Measurements from ENCODE around the gene ID1. TPM values are rescaled to one million over a fixed set of nuclear protein-coding genes. Genes with fewer than 3 reads are reported as not detected.

ID1 gene
- total RNA-seq, 1 experiment from 2014 or later: 360 TPM

DNA sequence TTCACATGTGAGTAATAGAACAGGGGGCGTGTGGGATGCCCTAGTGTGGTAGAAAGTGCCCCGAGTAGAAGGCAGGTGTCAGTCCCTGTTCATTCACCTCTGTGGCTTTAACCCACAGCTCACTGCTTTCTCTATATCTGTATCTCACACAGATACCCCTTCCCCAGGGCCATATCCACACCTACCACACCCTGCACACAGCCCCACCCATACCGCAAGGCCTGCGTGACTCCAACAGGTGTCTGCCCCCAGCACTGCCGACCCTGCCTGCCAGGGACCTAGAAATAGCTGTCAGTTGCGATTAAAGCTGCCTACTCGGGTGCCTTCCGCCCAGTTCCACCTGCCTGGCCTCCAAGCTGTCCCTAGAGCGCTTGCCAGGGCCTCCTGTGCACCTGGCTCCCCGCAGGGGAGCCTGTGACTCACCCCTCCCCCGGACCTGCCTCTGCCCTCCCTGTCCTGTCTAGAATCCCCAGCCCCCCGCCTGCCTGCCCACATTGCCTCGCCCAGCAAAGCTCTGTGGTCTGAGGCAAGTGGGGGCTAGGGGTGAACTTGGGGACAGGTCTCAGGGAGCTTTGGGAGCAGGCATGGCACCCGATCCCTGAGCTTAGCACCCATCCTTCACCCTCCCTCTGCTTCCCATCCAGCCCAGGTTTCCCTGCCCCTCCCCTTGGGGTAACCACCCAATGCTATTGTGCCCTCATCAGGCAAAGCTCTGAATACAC lies 38.3 kb upstream of the ID1 start:
- no peaks in the 10 kb centered on the region for H3K79me2 ChIP-seq (ENCODE audit: insufficient read depth, low read length)
- H2AK5ac ChIP-seq (ENCODE audit: insufficient read length, low read length): no peak overlapping the region
- H3K56ac ChIP-seq (ENCODE audit: insufficient read length, low read depth, low read length): no peak overlapping the region
- no CpG with 5 or more reads among the region's 14 CpGs for WGBS (ENCODE audit: extremely low coverage, insufficient read length, low lambda C conversion rate)
- Mint-ChIP-seq H3K4me1 (peaks cover 32 to 52% of the 10 kb centered on the region in 2 experiments), H3K9me3 (no peaks in the 10 kb centered on the region), H3K27me3 (ENCODE audit: low read depth) (no peaks in the 10 kb centered on the region), H3K36me3 (ENCODE audit: insufficient read depth in 1 of 3, low read depth in 3 of 3) (peaks cover 17 to 73% (median 18%) of the 10 kb centered on the region in 3 experiments; a peak in 6 of 7 replicates), H3K27ac (peak overlapping the region in 2 of 3 experiments; percentile 26 to 48; a peak in 2 of 7 replicates), H3K4me3 (no peak overlapping the region; a peak in 2 of 5 replicates)
- H2BK12ac ChIP-seq (ENCODE audit: insufficient read length, low read depth, low read length): no peak overlapping the region
- no peak overlapping the region for H3K4me2 ChIP-seq (ENCODE audit: insufficient read depth, insufficient read length, low read length)
- TF ChIP-seq, protein P1, sequence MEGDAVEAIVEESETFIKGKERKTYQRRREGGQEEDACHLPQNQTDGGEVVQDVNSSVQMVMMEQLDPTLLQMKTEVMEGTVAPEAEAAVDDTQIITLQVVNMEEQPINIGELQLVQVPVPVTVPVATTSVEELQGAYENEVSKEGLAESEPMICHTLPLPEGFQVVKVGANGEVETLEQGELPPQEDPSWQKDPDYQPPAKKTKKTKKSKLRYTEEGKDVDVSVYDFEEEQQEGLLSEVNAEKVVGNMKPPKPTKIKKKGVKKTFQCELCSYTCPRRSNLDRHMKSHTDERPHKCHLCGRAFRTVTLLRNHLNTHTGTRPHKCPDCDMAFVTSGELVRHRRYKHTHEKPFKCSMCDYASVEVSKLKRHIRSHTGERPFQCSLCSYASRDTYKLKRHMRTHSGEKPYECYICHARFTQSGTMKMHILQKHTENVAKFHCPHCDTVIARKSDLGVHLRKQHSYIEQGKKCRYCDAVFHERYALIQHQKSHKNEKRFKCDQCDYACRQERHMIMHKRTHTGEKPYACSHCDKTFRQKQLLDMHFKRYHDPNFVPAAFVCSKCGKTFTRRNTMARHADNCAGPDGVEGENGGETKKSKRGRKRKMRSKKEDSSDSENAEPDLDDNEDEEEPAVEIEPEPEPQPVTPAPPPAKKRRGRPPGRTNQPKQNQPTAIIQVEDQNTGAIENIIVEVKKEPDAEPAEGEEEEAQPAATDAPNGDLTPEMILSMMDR (conservative IDR thresholded peaks at IDR 0.05): no peak
- no peak overlapping the region for H2BK5ac ChIP-seq (ENCODE audit: insufficient read length, low read length)
- peak; percentile 69 for DNase-seq
- no peak overlapping the region for H4K91ac ChIP-seq (ENCODE audit: insufficient read length, low read depth, low read length)
- H3T11ph ChIP-seq (ENCODE audit: low read length): no peak overlapping the region
- no peak overlapping the region for H4K8ac ChIP-seq (replicated peaks; ENCODE audit: insufficient read length, low read depth, low read length)
- no peak overlapping the region for H2BK15ac ChIP-seq (ENCODE audit: low read depth, low read length)
- no peaks in the 10 kb centered on the region for H3K27me3 ChIP-seq (ENCODE audit: insufficient read depth, low read length)
- no peak overlapping the region for H3K18ac ChIP-seq (ENCODE audit: insufficient read length, low read depth, low read length)
- H3K79me1 ChIP-seq (ENCODE audit: insufficient read depth, low read depth, low read length, poor library complexity, severe bottlenecking): no peaks in the 10 kb centered on the region
- no peaks in the 10 kb centered on the region for H4K20me1 ChIP-seq (ENCODE audit: control insufficient read depth, insufficient read depth, insufficient read length)
- H2AFZ ChIP-seq (ENCODE audit: low read length): no peak overlapping the region
- H3K23me2 ChIP-seq (ENCODE audit: insufficient read length, low read depth, low read length, poor library complexity, severe bottlenecking): no peaks in the 10 kb centered on the region
- no peak overlapping the region for H3K27ac ChIP-seq (ENCODE audit: insufficient read length, low read depth, low read length)
- no peak overlapping the region for H2BK120ac ChIP-seq (ENCODE audit: low read depth, low read length, poor library complexity, severe bottlenecking)
- H2BK20ac ChIP-seq (ENCODE audit: low read depth, low read length, poor library complexity, severe bottlenecking): no peak overlapping the region
- H3K23ac ChIP-seq (ENCODE audit: insufficient read length, low read depth, low read length): no peak overlapping the region
- H4K5ac ChIP-seq (ENCODE audit: insufficient read length, low read depth, low read length): no peak overlapping the region
- H3K4ac ChIP-seq (ENCODE audit: low read depth, low read length): no peak overlapping the region
- no peak overlapping the region for H3K9ac ChIP-seq (ENCODE audit: extremely low read depth, insufficient read length, low read length)
- no peaks in the 10 kb centered on the region for H3K9me3 ChIP-seq (ENCODE audit: control insufficient read depth, low read depth, low read length)
- H3K4me1 ChIP-seq (ENCODE audit: insufficient read depth, low read length): no peaks in the 10 kb centered on the region; the same call in 1 of the 2 replicates
- no peak overlapping the region for H3K14ac ChIP-seq (ENCODE audit: insufficient read depth, low read length)
